HepG2 (cell line): ENCODE data around the gene MTARC1. TPM values are rescaled to one million over a fixed set of nuclear protein-coding genes. Genes with fewer than 3 reads are reported as not detected.

ENCODE experiments used
- AGO2 ChIP-seq: fragments of 200-400 bp; formaldehyde crosslinking; optimal IDR thresholded peaks from 2 replicates; pipeline ENCODE3; 2017; ENCODE audit warnings: mild to moderate bottlenecking, low read depth, low read length, moderate library complexity
- IKZF5 ChIP-seq: IDR thresholded peaks from 2 replicates; pipeline ENCODE4 v1.6.1; 2018; ENCODE audit warnings: missing genetic modification reagents, mild to moderate bottlenecking, missing compliant biosample characterization
- MAX ChIP-seq: IDR thresholded peaks from 2 replicates; pipeline ENCODE4 v1.6.1; 2012; ENCODE audit warnings: inconsistent platforms
- MIER3 ChIP-seq: IDR thresholded peaks from 2 replicates; pipeline ENCODE4 v1.6.1; 2016; ENCODE audit warnings: missing compliant biosample characterization, borderline replicate concordance
- MXI1 ChIP-seq: IDR thresholded peaks from 3 replicates; pipeline ENCODE4 v1.6.1; 2012; ENCODE audit warnings: low read depth, low read length, inconsistent platforms, borderline replicate concordance
- NR2C2 ChIP-seq: sonication (generic); formaldehyde crosslinking; IDR thresholded peaks from 2 replicates; pipeline ENCODE4 v1.4.0; 2020; ENCODE audit warnings: missing genetic modification reagents, mild to moderate bottlenecking, moderate library complexity, borderline replicate concordance
- SIN3A ChIP-seq: IDR thresholded peaks from 2 replicates; pipeline ENCODE4 v1.6.1; 2011; ENCODE audit warnings: low read depth, mild to moderate bottlenecking, control low read depth, low read length, borderline replicate concordance
- SIX4 ChIP-seq: sonication (generic); formaldehyde crosslinking; IDR thresholded peaks from 2 replicates; pipeline ENCODE4 v1.4.0; 2020; ENCODE audit warnings: missing genetic modification reagents
- SKIL ChIP-seq: sonication (generic); formaldehyde crosslinking; IDR thresholded peaks from 2 replicates; pipeline ENCODE4 v1.8.0; 2022; ENCODE audit warnings: missing genetic modification reagents, mild to moderate bottlenecking, moderate library complexity, borderline replicate concordance
- SMAD1 ChIP-seq: sonication (generic); formaldehyde crosslinking; IDR thresholded peaks from 2 replicates; pipeline ENCODE4 v1.4.0; 2020; ENCODE audit warnings: missing genetic modification reagents, low read depth, mild to moderate bottlenecking, borderline replicate concordance
- SRSF1 ChIP-seq: fragments of 200-400 bp; formaldehyde crosslinking; optimal IDR thresholded peaks from 2 replicates; pipeline ENCODE3; 2017; ENCODE audit warnings: mild to moderate bottlenecking, low read depth, low read length, moderate library complexity
- STAT5B ChIP-seq: sonication (generic); formaldehyde crosslinking; IDR thresholded peaks from 2 replicates; pipeline ENCODE4 v1.4.0; 2020; ENCODE audit warnings: missing genetic modification reagents
- TOPORS ChIP-seq: sonication (generic); formaldehyde crosslinking; IDR thresholded peaks from 2 replicates; pipeline ENCODE4 v1.8.0; 2023; ENCODE audit warnings: mild to moderate bottlenecking, missing genetic modification reagents
- ZNF10 ChIP-seq: sonication (generic); formaldehyde crosslinking; IDR thresholded peaks from 2 replicates; pipeline ENCODE4 v1.4.0; 2020; ENCODE audit warnings: mild to moderate bottlenecking, low read depth, missing genetic modification reagents, borderline replicate concordance
- ZNF3 ChIP-seq: IDR thresholded peaks from 2 replicates; pipeline ENCODE4 v1.7.0; 2017; ENCODE audit warnings: inconsistent platforms
- ZNF331 ChIP-seq: sonication (generic); formaldehyde crosslinking; IDR thresholded peaks from 2 replicates; pipeline ENCODE4 v1.4.0; 2020; ENCODE audit warnings: missing genetic modification reagents
- ZNF558 ChIP-seq: sonication (generic); formaldehyde crosslinking; IDR thresholded peaks from 2 replicates; pipeline ENCODE4 v1.9.0; 2022; ENCODE audit warnings: mild to moderate bottlenecking, missing genetic modification reagents, borderline replicate concordance
- ZNF589 ChIP-seq: sonication (generic); formaldehyde crosslinking; conservative IDR thresholded peaks from 2 replicates; pipeline ENCODE4 v1.8.0; 2022; ENCODE audit warnings: mild to moderate bottlenecking, moderate library complexity, missing genetic modification reagents
- ZNF709 ChIP-seq: sonication (generic); formaldehyde crosslinking; IDR thresholded peaks from 2 replicates; pipeline ENCODE4 v1.5.0; 2020; ENCODE audit warnings: mild to moderate bottlenecking, missing genetic modification reagents
- ZNF766 ChIP-seq: sonication (generic); formaldehyde crosslinking; IDR thresholded peaks from 2 replicates; pipeline ENCODE4 v1.5.0; 2020; ENCODE audit warnings: missing genetic modification reagents, borderline replicate concordance
- polyA plus RNA-seq, 8 experiments: library from polyadenylated mRNA; depleted of rRNA in 3 of 8; stranded (reverse) in 7 of 8; unstranded in 1 of 8; fragments of >200 nt; fragmentation: Illumina TruSeq in 4 of 8; extraction: Trizol in 4 of 8; gene quantifications; 2 replicates each; pipeline versions ENCODE4 v1.2.1 to v1.2.3, GENCODE V29; 2011 to 2016; ENCODE audit warnings: low read depth in 4 of 8, missing spikeins in 1 of 8, mixed read lengths in 1 of 8; ENCODE audit not compliant: insufficient read depth in 1 of 8
- total RNA-seq, 5 experiments: library from RNA; depleted of rRNA; stranded (reverse); fragments of >200 nt; fragmentation: Illumina TruSeq; extraction: Trizol; gene quantifications; 2 replicates each; pipeline ENCODE4 v1.2.3, GENCODE V29; 2016; ENCODE audit warnings: low read depth in 1 of 5
- TF ChIP-seq, protein P1 (sequence below): sonication (generic); formaldehyde crosslinking; IDR thresholded peaks from 2 replicates; pipeline ENCODE4 v1.8.0; 2022; ENCODE audit warnings: mild to moderate bottlenecking, missing genetic modification reagents, moderate library complexity
- TF ChIP-seq, protein P2 (sequence below): sonication (generic); formaldehyde crosslinking; IDR thresholded peaks from 2 replicates; pipeline ENCODE4 v1.5.1; 2020; ENCODE audit warnings: missing genetic modification reagents, mild to moderate bottlenecking, borderline replicate concordance

The MTARC1 gene
- total and polyA plus RNA-seq, 2 of the 13 experiments (the other 11 are each of a cell fraction or from before 2014, with no cell fraction given): 19.4 to 106 TPM

- TF ChIP-seq ZNF766 (CRISPR knock-in tag) (peak; percentile 67), ZNF709 (CRISPR knock-in tag) (peak; percentile 53; the same call in 1 of the 2 replicates), AGO2 (peak; percentile 46), ZNF558 (CRISPR knock-in tag) (peak; percentile 44; the same call in 1 of the 2 replicates), ZNF3 (CRISPR knock-in tag) (peak; percentile 71; the same call in 1 of the 2 replicates), MXI1 (peak; percentile 67; the same call in 1 of the 3 replicates), TOPORS (CRISPR knock-in tag) (peak; percentile 74; the same call in 1 of the 2 replicates), IKZF5 (CRISPR knock-in tag) (peak; percentile 49; the same call in 1 of the 2 replicates), ZNF589 (CRISPR knock-in tag) (0 out of 2 replicates have a peak, but pooled peaks have one; percentile 58), SIX4 (peak; percentile 64; the same call in 1 of the 2 replicates), SKIL (CRISPR knock-in tag) (peak; percentile 64; the same call in 1 of the 2 replicates), ZNF10 (CRISPR knock-in tag) (no peak), MAX (peak; percentile 70), SRSF1 (peak; percentile 46), NR2C2 (CRISPR knock-in tag) (peak; percentile 51), SIN3A (peak; percentile 67; the same call in 1 of the 2 replicates), ZNF331 (CRISPR knock-in tag) (peak; percentile 68; the same call in 1 of the 2 replicates), STAT5B (CRISPR knock-in tag) (0 out of 2 replicates have a peak, but pooled peaks have one; percentile 18), SMAD1 (no peak), MIER3 (CRISPR knock-in tag) (peak; percentile 31; the same call in 1 of the 2 replicates)
- TF ChIP-seq, protein P1, sequence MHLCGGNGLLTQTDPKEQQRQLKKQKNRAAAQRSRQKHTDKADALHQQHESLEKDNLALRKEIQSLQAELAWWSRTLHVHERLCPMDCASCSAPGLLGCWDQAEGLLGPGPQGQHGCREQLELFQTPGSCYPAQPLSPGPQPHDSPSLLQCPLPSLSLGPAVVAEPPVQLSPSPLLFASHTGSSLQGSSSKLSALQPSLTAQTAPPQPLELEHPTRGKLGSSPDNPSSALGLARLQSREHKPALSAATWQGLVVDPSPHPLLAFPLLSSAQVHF (CRISPR knock-in tag): peak; percentile 66; the same call in 1 of the 2 replicates
- TF ChIP-seq, protein P2, sequence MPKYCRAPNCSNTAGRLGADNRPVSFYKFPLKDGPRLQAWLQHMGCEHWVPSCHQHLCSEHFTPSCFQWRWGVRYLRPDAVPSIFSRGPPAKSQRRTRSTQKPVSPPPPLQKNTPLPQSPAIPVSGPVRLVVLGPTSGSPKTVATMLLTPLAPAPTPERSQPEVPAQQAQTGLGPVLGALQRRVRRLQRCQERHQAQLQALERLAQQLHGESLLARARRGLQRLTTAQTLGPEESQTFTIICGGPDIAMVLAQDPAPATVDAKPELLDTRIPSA: peak; percentile 57; the same call in 1 of the 2 replicates
Measured at GRCh38 chr1:220748089-220748934, 38.4 kb upstream of the MTARC1 start, which contains the start of gene MTARC2 (continued).
